Naive thymus-derived CD4-positive, alpha-beta T cell (primary cell): Measurements from ENCODE around the gene CTNNAL1. TPM values are rescaled to one million over a fixed set of nuclear protein-coding genes. Genes with fewer than 3 reads are reported as not detected.

Experiments
- microRNA-seq: library from miRNA; unstranded; fragments of <30 nt; microRNA quantifications from one replicate; pipeline ENCODE4 v1.2.0, GENCODE V29; 2022; ENCODE audit warnings: borderline microRNAs expressed
- polyA plus RNA-seq, 2 donors: library from polyadenylated mRNA; unstranded; fragments of 300-500 nt; fragmentation: Illumina TruSeq; gene quantifications; one replicate each; pipeline ENCODE4 v1.2.3, GENCODE V29; 2021
- total RNA-seq, 6 experiments: library from RNA in 5 of 6; stranded (reverse) in 5 of 6; gene quantifications; 1 replicate in 5 of 6; 2 replicates in 1 of 6; pipeline ENCODE4 v1.2.3 and lab custom pipeline; 2021 to 2026

Gene CTNNAL1
- total and polyA plus RNA-seq, 7 experiments from 2014 or later = 0.77 to 9.9 (median 1.1) TPM

Small RNA genes lying within 50 kb of the gene (microRNA-seq; reads per million reads assigned to microRNA genes)
- 604 reads per million, percentile 77 among the genes with 10 or more reads in this experiment for gene MIR32

Other genes starting within 250 kb of the CTNNAL1 start
- gene ACTL7B, start 157.5 kb downstream of the CTNNAL1 start, total RNA-seq = under 1 TPM in 2 of 5 experiments, not detected in 3; 0.10 to 0.29 TPM
- not detected for gene ACTL7B, start 157.5 kb downstream of the CTNNAL1 start, polyA plus RNA-seq
- not detected for gene ACTL7A, start 151.2 kb downstream of the CTNNAL1 start, total RNA-seq
- gene ACTL7A, start 151.2 kb downstream of the CTNNAL1 start, polyA plus RNA-seq = not detected
- 10 to 100 TPM; 21.7 to 41.4 (median 26.5) TPM for gene ELP1, start 79.4 kb downstream of the CTNNAL1 start, total RNA-seq
- 10 to 100 TPM; 13.7 to 21.4 TPM for gene ELP1, start 79.4 kb downstream of the CTNNAL1 start, polyA plus RNA-seq
- 10 to 100 TPM; 10.1 to 14.4 (median 11.2) TPM for gene ABITRAM, start 79.1 kb downstream of the CTNNAL1 start, total RNA-seq
- 10 to 100 TPM; 15.6 to 20.3 TPM for gene ABITRAM, start 79.1 kb downstream of the CTNNAL1 start, polyA plus RNA-seq
- 10 to 100 TPM; 25.5 to 76.7 (median 29.2) TPM for gene TMEM245, start 106.4 kb upstream of the CTNNAL1 start, total RNA-seq
- 10 to 100 TPM; 26.6 to 31.9 TPM for gene TMEM245, start 106.4 kb upstream of the CTNNAL1 start, polyA plus RNA-seq
- gene FRRS1L, start 153.8 kb upstream of the CTNNAL1 start, total RNA-seq = not detected
- gene FRRS1L, start 153.8 kb upstream of the CTNNAL1 start, polyA plus RNA-seq = not detected